ENCODE measurements around the gene OR2S2.

DNA sequence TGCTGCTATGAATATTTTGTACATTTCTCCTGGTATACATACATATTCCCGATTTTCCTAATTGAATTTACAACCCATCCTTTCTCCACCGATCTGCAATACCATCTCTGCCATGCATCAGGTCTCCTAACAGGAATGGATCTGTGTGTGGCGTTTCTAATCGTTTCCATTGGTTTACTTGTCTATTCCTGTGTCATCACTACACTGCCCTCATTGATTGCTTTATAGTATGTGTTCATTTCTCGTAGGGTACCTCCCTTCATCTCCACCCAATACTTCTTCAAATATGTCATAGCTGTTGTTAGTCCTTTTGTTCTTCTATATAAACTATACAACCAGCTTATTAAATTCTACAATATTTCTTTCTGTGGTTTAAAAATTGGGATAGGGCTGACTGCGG lies 7.1 kb upstream of the OR2S2 start:
- TF ChIP-seq CTCF (IDR thresholded peaks at IDR 0.05; ENCODE audit: low read depth, low read length) (no peak), EZH2phosphoT487 (IDR thresholded peaks at IDR 0.05; ENCODE audit: low read depth) (no peak)
